ENCODE data around the gene CCDC85B.

Gene CCDC85B

DNA sequence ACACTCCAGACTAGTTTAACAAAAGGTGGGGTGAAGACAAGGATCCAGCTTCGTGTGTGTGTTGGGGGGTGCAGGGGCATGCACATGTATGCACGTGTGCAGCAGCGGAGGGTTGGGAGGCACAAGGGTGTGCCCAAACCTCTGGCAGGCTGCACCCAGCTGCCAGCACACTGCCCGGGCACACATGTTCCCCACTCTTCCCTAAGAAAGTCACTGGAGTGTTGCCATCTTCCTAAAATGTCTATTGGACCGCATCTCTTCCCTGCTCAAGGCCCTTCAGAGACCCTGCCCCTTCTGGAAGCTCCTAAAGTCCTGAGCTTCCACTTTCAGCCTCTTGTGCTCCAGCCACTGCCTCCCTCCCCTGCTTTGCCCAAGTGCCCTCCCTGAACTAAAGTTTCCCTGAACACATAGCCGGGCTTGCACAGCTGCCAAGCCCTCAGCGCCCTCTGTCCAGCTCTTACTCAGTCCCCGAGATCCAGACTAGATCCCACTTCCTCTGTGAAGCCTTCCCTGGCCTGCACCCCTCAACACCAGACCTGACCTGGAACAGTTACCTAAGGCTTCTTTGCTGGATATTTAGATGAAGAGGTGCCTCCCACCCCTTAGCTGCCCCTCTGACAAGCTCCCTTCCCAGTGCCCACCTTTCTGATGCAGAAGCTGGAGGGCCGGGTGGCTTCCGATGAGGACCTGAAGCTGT is 38.5 kb upstream of the CCDC85B start:
- no peaks in the 10 kb centered on the region for H3K27me3 ChIP-seq (ENCODE audit: insufficient read depth, low read length)
- H3K9me3 ChIP-seq (ENCODE audit: insufficient read depth, low read depth, low read length), result no peaks in the 10 kb centered on the region
- WGBS, result 90% methylated on average over 10 of the region's 10 CpGs
- no peaks in the 10 kb centered on the region; the same call in 1 of the 2 replicates for H3K4me1 ChIP-seq (ENCODE audit: insufficient read depth, low read length)
- H3K36me3 ChIP-seq (ENCODE audit: insufficient read depth, low read length), result peaks cover 46% of the 10 kb centered on the region
- no peak overlapping the region for H3K9ac ChIP-seq (ENCODE audit: low read depth, low read length)
- no peak overlapping the region; the same call in 1 of the 2 replicates for H3K27ac ChIP-seq (ENCODE audit: low read depth, low read length)
- H3K4me3 ChIP-seq (ENCODE audit: low read length), result no peak overlapping the region

DNA sequence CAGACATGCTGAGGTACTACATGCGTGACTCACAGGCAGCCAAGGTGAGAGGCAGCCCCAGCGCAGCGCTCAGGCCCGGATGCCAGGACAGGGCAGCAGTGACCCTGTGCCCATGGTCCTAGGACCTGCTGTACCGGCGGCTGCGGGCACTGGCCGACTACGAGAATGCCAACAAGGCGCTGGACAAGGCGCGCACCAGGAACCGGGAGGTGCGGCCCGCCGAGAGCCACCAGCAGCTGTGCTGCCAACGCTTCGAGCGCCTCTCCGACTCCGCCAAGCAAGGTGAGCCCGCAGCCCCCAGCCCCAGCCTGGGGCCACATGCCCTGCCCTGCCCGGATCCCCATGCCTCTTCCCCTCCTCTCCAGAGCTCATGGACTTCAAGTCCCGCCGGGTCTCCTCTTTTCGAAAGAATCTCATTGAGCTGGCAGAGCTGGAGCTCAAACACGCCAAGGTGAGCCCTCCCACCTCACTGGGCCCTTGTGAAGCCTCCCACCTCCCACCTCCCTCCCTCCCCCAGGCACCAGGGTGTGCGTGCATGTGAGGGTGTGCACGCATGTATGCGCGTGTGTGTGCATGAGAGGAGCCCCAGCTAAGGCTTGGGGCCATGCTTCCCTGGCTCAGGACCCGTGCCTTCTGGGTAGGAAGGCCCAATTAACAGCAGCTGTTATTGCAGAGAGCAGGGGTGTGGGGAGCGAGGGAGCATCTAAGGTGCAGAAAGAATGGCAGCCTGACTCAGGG is 37.8 kb upstream of the CCDC85B start:
- H3K4me3 ChIP-seq (ENCODE audit: low read length), result no peak overlapping the region
- peaks cover 46% of the 10 kb centered on the region for H3K36me3 ChIP-seq (ENCODE audit: insufficient read depth, low read length)

DNA sequence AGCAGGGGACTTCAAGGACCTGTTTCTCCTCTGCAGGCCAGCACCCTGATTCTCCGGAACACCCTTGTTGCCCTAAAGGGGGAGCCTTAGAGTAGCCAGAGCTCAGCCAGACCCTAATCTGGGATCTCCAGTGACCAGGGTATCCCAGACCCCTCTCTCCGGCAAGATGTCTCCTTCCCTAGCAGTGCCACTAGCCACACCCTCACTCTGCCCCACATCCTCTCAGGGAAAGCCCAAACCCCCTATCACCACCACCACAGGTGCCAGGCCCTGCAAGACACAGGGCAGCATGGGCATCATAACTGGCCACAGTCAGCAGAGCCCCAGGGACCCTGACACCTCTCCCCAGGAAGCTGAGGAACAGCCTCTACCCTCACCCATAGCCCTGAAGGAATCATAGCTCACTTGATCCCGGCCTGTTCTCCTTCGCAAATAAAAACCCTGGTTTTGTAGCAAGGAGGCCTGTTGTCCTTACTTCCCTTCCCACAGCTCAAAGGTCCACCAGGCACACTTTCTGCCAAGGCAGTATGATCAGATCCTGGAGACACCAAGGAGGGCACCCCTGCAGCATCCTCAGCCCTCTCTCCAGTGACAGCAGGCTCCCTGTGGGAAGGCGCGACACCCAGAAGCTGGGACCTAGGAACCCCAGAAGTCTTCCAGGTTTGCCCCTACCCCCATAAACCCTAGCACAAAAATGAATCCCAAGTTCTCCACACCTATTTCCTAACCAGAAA is 37.1 kb upstream of the CCDC85B start:
- 93% methylated on average over 6 of the region's 6 CpGs for whole genome bisulfite sequencing
- H3K4me3 ChIP-seq (ENCODE audit: low read length), result no peak overlapping the region
- no peaks in the 10 kb centered on the region for H3K9me3 ChIP-seq (ENCODE audit: insufficient read depth, low read depth, low read length)
- H3K36me3 ChIP-seq (ENCODE audit: insufficient read depth, low read length), result peaks cover 46% of the 10 kb centered on the region
- H3K27ac ChIP-seq (ENCODE audit: low read depth, low read length), result no peak overlapping the region
- no peak overlapping the region for H3K9ac ChIP-seq (ENCODE audit: low read depth, low read length)
- H3K4me1 ChIP-seq (ENCODE audit: insufficient read depth, low read length), result no peaks in the 10 kb centered on the region; the same call in 1 of the 2 replicates
- no peaks in the 10 kb centered on the region for H3K27me3 ChIP-seq (ENCODE audit: insufficient read depth, low read length)

More for the DNA sequence above, 37.8 kb upstream of the CCDC85B start:
- Histone ChIP-seq H3K9ac (ENCODE audit: low read depth, low read length) (no peak overlapping the region), H3K9me3 (ENCODE audit: insufficient read depth, low read depth, low read length) (no peaks in the 10 kb centered on the region), H3K27me3 (ENCODE audit: insufficient read depth, low read length) (no peaks in the 10 kb centered on the region), H3K27ac (ENCODE audit: low read depth, low read length) (no peak overlapping the region; the same call in 1 of the 2 replicates), H3K4me1 (ENCODE audit: insufficient read depth, low read length) (no peaks in the 10 kb centered on the region; the same call in 1 of the 2 replicates)
- WGBS, result 95% methylated on average over 33 of the region's 33 CpGs

DNA sequence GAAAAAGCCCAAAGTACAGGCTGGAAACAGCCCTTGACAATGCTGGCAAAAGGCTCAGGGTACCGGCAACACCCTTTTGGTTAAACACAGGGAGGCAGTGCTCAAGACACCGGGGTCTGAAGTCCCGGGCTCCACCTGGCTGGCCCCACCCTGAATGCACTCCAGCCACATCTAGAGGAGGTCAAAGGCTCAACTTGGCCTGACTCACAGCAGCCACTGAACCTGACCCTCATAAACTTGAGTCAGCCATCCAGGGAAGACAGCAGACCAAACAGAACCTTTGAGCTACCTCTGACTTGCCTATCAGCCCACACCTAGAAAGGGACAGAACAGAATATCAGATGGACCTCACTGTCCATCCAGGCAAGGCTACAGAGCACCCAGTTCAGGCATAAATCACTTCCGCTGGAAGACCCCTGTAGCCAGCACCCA is 36.3 kb upstream of the CCDC85B start:
- Histone ChIP-seq H3K9me3 (ENCODE audit: insufficient read depth, low read depth, low read length) (no peaks in the 10 kb centered on the region), H3K4me3 (ENCODE audit: low read length) (no peak overlapping the region), H3K27ac (ENCODE audit: low read depth, low read length) (no peak overlapping the region; the same call in 1 of the 2 replicates), H3K36me3 (ENCODE audit: insufficient read depth, low read length) (peaks cover 46% of the 10 kb centered on the region), H3K27me3 (ENCODE audit: insufficient read depth, low read length) (no peaks in the 10 kb centered on the region), H3K4me1 (ENCODE audit: insufficient read depth, low read length) (no peaks in the 10 kb centered on the region; the same call in 1 of the 2 replicates), H3K9ac (ENCODE audit: low read depth, low read length) (no peak overlapping the region)
- WGBS, result 95% methylated on average over 4 of the region's 4 CpGs

DNA sequence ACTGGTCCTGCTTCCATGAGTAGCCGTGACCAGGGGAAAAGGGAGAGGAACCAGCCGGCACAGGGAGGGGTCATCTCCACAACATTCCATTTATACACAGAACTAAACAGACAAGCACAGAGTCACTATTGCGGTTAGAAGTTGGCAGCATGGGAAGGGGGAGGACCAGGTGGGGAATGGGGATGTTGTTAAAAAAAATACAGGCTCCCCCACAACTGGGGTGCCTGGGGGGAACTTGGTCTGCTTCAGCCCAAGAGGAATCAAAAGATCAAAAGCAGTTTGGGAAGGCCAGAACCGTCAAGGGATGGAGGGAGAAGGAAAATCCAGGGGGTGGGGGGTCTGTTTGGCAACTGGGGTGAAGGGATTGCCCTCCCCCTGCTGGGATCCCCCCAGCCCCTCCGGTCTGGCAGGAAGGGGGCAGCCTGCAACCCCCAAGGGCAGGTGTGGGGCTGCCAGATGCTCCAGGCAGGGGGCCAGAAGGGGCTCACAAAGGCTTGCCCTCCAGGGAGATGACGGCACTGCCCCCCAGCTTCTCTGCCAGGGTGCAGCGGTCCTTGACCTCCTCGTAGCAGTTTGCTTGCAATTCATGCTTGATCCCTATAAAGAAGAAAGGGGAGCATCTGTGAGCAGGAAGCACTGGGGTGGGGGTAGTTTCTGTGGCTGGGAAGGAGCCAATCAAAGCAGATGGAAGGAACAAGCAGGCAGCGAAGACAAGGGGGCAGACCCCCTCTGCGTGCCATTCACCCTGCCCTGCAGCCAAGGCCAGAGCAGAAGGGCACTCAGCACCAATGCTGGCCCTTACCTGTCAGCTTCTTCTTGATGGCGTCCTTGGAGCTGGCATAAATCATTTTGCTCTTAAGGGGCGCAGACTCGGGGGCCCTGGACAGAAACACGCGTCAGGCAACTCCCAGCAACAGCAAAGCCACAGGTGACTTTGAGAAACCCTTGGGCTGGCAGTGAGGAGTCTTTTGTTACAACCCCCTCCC is 35.3 kb upstream of the CCDC85B start:
- Histone ChIP-seq H3K4me1 (ENCODE audit: insufficient read depth, low read length) (no peaks in the 10 kb centered on the region; the same call in 1 of the 2 replicates), H3K4me3 (ENCODE audit: low read length) (no peak overlapping the region), H3K27ac (ENCODE audit: low read depth, low read length) (no peak overlapping the region; the same call in 1 of the 2 replicates), H3K9me3 (ENCODE audit: insufficient read depth, low read depth, low read length) (no peaks in the 10 kb centered on the region), H3K9ac (ENCODE audit: low read depth, low read length) (no peak overlapping the region), H3K27me3 (ENCODE audit: insufficient read depth, low read length) (no peaks in the 10 kb centered on the region), H3K36me3 (ENCODE audit: insufficient read depth, low read length) (peaks cover 46% of the 10 kb centered on the region)
- WGBS, result 95% methylated on average over 14 of the region's 15 CpGs

DNA sequence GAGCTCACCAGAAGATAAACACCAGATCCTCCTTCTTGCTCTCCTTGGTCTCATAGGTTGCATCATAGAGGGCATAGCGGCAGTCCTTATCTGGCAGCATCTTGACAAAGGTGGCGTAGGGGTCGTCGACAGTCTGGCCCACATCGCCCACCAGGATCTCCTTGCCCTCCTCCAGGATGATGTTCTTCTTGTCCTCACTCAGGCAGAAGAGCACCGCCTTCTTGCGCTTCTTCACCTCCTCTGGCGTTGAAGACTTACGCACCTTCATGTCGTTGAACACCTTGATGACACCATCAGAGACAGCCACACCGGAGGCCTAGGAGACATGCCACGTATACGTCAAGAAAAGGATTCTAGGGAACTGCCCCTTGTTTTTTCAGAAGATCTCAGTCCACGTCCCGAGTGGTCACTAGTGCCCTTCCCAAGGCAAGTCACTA is 34.5 kb upstream of the CCDC85B start:
- Histone ChIP-seq H3K4me3 (ENCODE audit: low read length) (peak overlapping the region; percentile 96), H3K9ac (ENCODE audit: low read depth, low read length) (no peak overlapping the region), H3K27ac (ENCODE audit: low read depth, low read length) (no peak overlapping the region), H3K27me3 (ENCODE audit: insufficient read depth, low read length) (no peaks in the 10 kb centered on the region), H3K36me3 (ENCODE audit: insufficient read depth, low read length) (peaks cover 46% of the 10 kb centered on the region), H3K4me1 (ENCODE audit: insufficient read depth, low read length) (no peaks in the 10 kb centered on the region; the same call in 1 of the 2 replicates), H3K9me3 (ENCODE audit: insufficient read depth, low read depth, low read length) (no peaks in the 10 kb centered on the region)
- WGBS, result 94% methylated on average over 15 of the region's 15 CpGs

DNA sequence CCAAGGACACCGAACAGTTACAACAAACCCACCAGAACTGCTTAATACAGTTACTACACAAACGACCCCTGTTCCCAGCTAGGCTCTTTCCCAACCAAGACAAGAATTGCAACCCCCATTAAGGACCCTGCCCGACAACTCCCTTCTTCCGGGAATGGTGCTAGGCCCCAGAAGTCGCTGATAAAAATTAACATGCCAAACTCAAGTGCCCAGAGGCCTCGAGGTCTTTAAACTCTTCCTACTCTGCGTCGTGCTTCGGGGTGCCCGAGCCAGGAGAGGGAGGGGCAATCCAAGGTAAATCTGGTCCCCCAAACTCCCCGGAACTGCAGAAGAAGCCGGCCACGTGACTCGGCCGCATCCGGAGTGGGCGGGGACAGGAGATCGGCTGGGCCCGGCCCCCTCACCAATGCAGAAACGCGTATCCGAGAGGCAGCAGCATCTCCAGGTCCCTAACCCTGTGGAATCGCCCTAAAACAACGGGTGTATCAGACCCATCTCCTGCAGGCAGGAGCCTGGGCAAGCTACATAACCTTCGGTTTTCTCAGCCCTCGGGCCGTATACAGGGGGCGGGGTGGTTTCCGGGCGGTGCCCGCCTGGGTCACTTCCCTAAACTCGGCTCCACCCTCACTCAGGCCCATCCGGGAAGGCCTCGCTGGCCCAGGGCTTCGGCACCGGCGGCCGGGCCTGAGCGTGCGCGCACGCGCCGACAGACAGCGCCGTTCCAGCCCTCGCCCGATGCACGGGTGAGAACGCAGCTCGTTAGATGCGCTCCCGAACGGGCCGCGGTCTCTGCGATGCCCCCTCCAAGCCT is 33.6 kb upstream of the CCDC85B start:
- H3K27ac ChIP-seq (ENCODE audit: low read depth, low read length), result peak overlapping the region; percentile 94
- no peaks in the 10 kb centered on the region for H3K27me3 ChIP-seq (ENCODE audit: insufficient read depth, low read length)
- peaks cover 47% of the 10 kb centered on the region for H3K36me3 ChIP-seq (ENCODE audit: insufficient read depth, low read length)
- peak overlapping the region; percentile 96 for H3K9ac ChIP-seq (ENCODE audit: low read depth, low read length)
- H3K4me3 ChIP-seq (ENCODE audit: low read length), result peak overlapping the region; percentile 96
- no peaks in the 10 kb centered on the region for H3K9me3 ChIP-seq (ENCODE audit: insufficient read depth, low read depth, low read length)
- peaks cover 7% of the 10 kb centered on the region for H3K4me1 ChIP-seq (ENCODE audit: insufficient read depth, low read length)
- 1% methylated on average over 57 of the region's 57 CpGs for WGBS

DNA sequence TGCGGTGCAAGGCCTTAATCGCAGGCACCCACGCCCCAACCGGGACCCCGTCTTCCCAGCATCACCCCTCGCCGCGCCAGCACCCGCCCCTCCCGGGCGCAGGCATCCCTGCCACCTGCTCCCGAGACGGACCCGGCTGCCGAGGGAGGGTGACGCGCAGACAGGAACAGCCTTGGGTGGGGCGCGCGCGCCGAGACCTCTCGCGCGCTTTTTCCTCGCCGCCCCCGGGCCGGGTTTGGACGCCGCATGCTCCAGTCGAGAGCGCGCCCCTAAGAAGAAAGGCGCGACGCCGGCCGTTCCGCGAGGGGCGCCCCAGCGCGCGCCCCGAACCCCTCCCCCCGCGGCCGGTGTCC is 33.0 kb upstream of the CCDC85B start:
- peaks cover 49% of the 10 kb centered on the region for H3K36me3 ChIP-seq (ENCODE audit: insufficient read depth, low read length)
- peak overlapping the region; percentile 96 for H3K4me3 ChIP-seq (ENCODE audit: low read length)
- H3K9ac ChIP-seq (ENCODE audit: low read depth, low read length), result peak overlapping the region; percentile 96
- no peaks in the 10 kb centered on the region for H3K9me3 ChIP-seq (ENCODE audit: insufficient read depth, low read depth, low read length)
- H3K27ac ChIP-seq (ENCODE audit: low read depth, low read length), result peak overlapping the region; percentile 94
- H3K4me1 ChIP-seq (ENCODE audit: insufficient read depth, low read length), result peaks cover 7% of the 10 kb centered on the region
- under 1% methylated on average over 49 of the region's 49 CpGs for WGBS
- H3K27me3 ChIP-seq (ENCODE audit: insufficient read depth, low read length), result no peaks in the 10 kb centered on the region

DNA sequence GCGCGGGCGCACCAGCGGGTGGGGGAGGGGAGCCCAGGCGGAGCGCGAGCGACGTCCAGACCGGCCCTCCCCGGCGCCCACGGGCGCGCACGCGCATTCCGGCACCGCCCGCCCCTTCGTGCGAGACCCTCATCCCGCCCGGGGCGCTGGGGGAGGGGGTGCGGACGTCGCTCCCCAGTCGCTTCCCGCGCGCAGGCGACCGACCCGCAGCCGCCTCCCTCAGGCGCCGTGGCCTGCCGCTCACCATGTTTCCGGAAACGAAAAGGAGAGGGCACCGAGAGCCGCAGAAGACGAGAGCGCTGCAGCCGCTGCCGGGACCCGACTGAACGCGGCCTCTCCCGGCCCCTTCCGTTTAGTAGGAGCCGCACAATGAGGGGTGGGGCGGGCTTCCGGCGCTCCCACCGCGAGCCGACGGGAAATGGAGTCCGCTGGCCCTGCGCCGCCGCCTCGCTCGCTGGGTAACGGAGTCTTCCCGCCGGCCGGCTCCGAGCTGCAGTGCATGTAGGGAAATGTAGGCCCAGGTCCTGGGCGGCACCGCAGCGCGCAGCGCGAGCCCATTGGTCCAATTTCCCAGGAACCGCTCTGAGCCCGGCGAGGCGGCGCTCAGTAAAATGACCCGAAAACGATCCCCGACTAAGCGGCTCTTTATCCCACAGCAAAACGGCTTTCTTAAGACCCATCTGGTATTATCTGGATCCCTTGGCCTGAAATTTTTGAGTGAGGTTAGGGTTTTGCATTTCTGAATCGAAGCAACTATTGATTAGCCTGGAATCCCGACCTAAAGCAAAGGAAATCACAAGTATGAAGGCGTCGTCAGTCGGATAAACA is 32.4 kb upstream of the CCDC85B start, which contains the start of gene CFL1:
Gene CFL1 (minus strand): TSS at position 328 of the 828 bp plus-strand sequence. CDS start 81 bp downstream, at position 247.
- Histone ChIP-seq H3K27ac (ENCODE audit: low read depth, low read length) (peak within 1 kb of the TSS; percentile 96), H3K4me3 (ENCODE audit: low read length) (peak within 1 kb of the TSS; percentile 96), H3K4me1 (ENCODE audit: insufficient read depth, low read length) (peaks cover 7% of the 10 kb centered on the region), H3K36me3 (ENCODE audit: insufficient read depth, low read length) (peaks cover 49% of the 10 kb centered on the region), H3K27me3 (ENCODE audit: insufficient read depth, low read length) (no peaks in the 10 kb centered on the region), H3K9me3 (ENCODE audit: insufficient read depth, low read depth, low read length) (no peaks in the 10 kb centered on the region), H3K9ac (ENCODE audit: low read depth, low read length) (peak within 1 kb of the TSS; percentile 96)
- WGBS, result under 1% methylated on average over 92 of the region's 92 CpGs
